ENCODE results near the gene ZC3H11A.
A peak's percentile ranks its signal among the peaks of the same experiment; 100 is the strongest.
"Not testable (repeated sequence)": the region's sequence is repeated elsewhere in the genome, so short reads cannot be mapped to it uniquely, and the experiment has no call there.

ZC3H11A gene

GRCh38 chr1:203789966-203790365 is 5.5 kb upstream of the ZC3H11A start:
- DNase-seq, result no peak

GRCh38 chr1:203791498-203791897 is 3.9 kb upstream of the ZC3H11A start:
- DNase-seq, result no peak

- no peak for DNase-seq
Measured at GRCh38 chr1:203792486-203792885, 2.9 kb upstream of the ZC3H11A start.

- DNase-seq, result not testable (repeated sequence)
Measured at GRCh38 chr1:203793561-203793960, 1.9 kb upstream of the ZC3H11A start.

- no peak for DNase-seq
Measured at GRCh38 chr1:203794764-203795440, 521 bp upstream of the ZC3H11A start.

- no peak for DNase-seq
Measured at GRCh38 chr1:203796236-203796605, 798 bp downstream of the ZC3H11A start.

- DNase-seq, result no peak
Measured at GRCh38 chr1:203797216-203797615, 1.8 kb downstream of the ZC3H11A start.

GRCh38 chr1:203797948-203798655 is 2.7 kb downstream of the ZC3H11A start:
- DNase-seq, result peak; percentile 69

GRCh38 chr1:203799157-203799556 is 3.7 kb downstream of the ZC3H11A start:
- DNase-seq, result no peak

- no peak for DNase-seq
Measured at GRCh38 chr1:203799971-203800370, 4.5 kb downstream of the ZC3H11A start.

- DNase-seq, result no peak
Measured at GRCh38 chr1:203805689-203806088, 10.3 kb downstream of the ZC3H11A start.

- no peak for DNase-seq
Measured at GRCh38 chr1:203807196-203807595, 11.8 kb downstream of the ZC3H11A start.

GRCh38 chr1:203813581-203814341 is 18.3 kb downstream of the ZC3H11A start:
- no peak for DNase-seq

- no peak for DNase-seq
Measured at GRCh38 chr1:203818399-203818798, 23.0 kb downstream of the ZC3H11A start.

- no peak for DNase-seq
Measured at GRCh38 chr1:203823306-203823705, 27.9 kb downstream of the ZC3H11A start.

- DNase-seq, result no peak
Measured at GRCh38 chr1:203826175-203826574, 30.8 kb downstream of the ZC3H11A start.

- no peak for DNase-seq
Measured at GRCh38 chr1:203828002-203828401, 32.6 kb downstream of the ZC3H11A start.

- no peak for DNase-seq
Measured at GRCh38 chr1:203828503-203828902, 33.1 kb downstream of the ZC3H11A start.

GRCh38 chr1:203829247-203829646 is 33.8 kb downstream of the ZC3H11A start:
- not testable (repeated sequence) for DNase-seq

- DNase-seq, result no peak
Measured at GRCh38 chr1:203835476-203835875, 40.1 kb downstream of the ZC3H11A start.

GRCh38 chr1:203839081-203839480 is 43.7 kb downstream of the ZC3H11A start:
- DNase-seq, result no peak

- DNase-seq, result no peak
Measured at GRCh38 chr1:203840208-203840808, 44.9 kb downstream of the ZC3H11A start.

GRCh38 chr1:203842559-203842876 is 47.1 kb downstream of the ZC3H11A start:
- no peak for DNase-seq

- no peak for DNase-seq
Measured at GRCh38 chr1:203843435-203843834, 48.0 kb downstream of the ZC3H11A start.
